ENCODE data around the gene CA5A.
"Not testable (repeated sequence)": the region's sequence is repeated elsewhere in the genome, so short reads cannot be mapped to it uniquely, and the experiment has no call there.

The CA5A gene

GRCh38 chr16:87934752-87935425, 1.4 kb downstream of the CA5A start:
- not testable (repeated sequence) for H2AFZ ChIP-seq (ENCODE audit: insufficient read depth, low read length, poor library complexity); H4K12ac ChIP-seq (ENCODE audit: low read depth, low read length); H3K9ac ChIP-seq (ENCODE audit: low read length); H3K27me3 ChIP-seq (ENCODE audit: insufficient read depth, low read length); H2BK5ac ChIP-seq (ENCODE audit: low read depth, low read length, poor library complexity); H3K23ac ChIP-seq (ENCODE audit: low read length); H3K14ac ChIP-seq (ENCODE audit: low read length); H3K27ac ChIP-seq (ENCODE audit: low read depth, low read length); H4K91ac ChIP-seq (ENCODE audit: low read depth, low read length); H3K4me2 ChIP-seq (ENCODE audit: low read length); H3K4ac ChIP-seq (ENCODE audit: low read depth, low read length); H2BK120ac ChIP-seq (ENCODE audit: insufficient read depth, low read length, poor library complexity); H3K36me3 ChIP-seq (ENCODE audit: control insufficient read depth in 1 of 2, insufficient read depth in 2 of 2, low read length in 2 of 2); H2BK12ac ChIP-seq (ENCODE audit: low read length); H4K8ac ChIP-seq (ENCODE audit: low read depth, low read length); H3K79me1 ChIP-seq (ENCODE audit: low read length); H3K9me3 ChIP-seq (ENCODE audit: insufficient read depth, low read depth, low read length); H3K4me3 ChIP-seq (ENCODE audit: low read depth, low read length); H3K18ac ChIP-seq (ENCODE audit: low read length); DNase-seq; H3K4me1 ChIP-seq (ENCODE audit: control insufficient read depth in 1 of 2, insufficient read depth in 2 of 2, low read length in 2 of 2); H2AK5ac ChIP-seq (ENCODE audit: low read length); H3K79me2 ChIP-seq (ENCODE audit: control insufficient read depth, insufficient read depth, low read length, poor library complexity)
- no CpG with 5 or more reads among the region's 19 CpGs for WGBS (ENCODE audit: extremely low coverage, insufficient coverage, insufficient read length)

- no peak overlapping the region for H3K14ac ChIP-seq (ENCODE audit: low read length)
- no peak overlapping the region for H4K8ac ChIP-seq (ENCODE audit: low read depth, low read length)
- H2AK5ac ChIP-seq (ENCODE audit: low read length): no peak overlapping the region
- no peak overlapping the region for H4K12ac ChIP-seq (ENCODE audit: low read depth, low read length)
- H3K9ac ChIP-seq (ENCODE audit: low read length): no peak overlapping the region
- H3K27ac ChIP-seq (ENCODE audit: low read depth, low read length): no peak overlapping the region
- no peak overlapping the region for H2BK120ac ChIP-seq (ENCODE audit: insufficient read depth, low read length, poor library complexity)
- H3K79me2 ChIP-seq (ENCODE audit: control insufficient read depth, insufficient read depth, low read length, poor library complexity): no peaks in the 10 kb centered on the region
- H3K18ac ChIP-seq (ENCODE audit: low read length): no peak overlapping the region
- H3K4me2 ChIP-seq (ENCODE audit: low read length): no peak overlapping the region
- no peak overlapping the region for H3K4me3 ChIP-seq (ENCODE audit: low read depth, low read length)
- no peak for DNase-seq
- H3K23ac ChIP-seq (ENCODE audit: low read length): no peak overlapping the region
- no peaks in the 10 kb centered on the region for H3K9me3 ChIP-seq (ENCODE audit: insufficient read depth, low read depth, low read length)
- no peaks in the 10 kb centered on the region for H3K27me3 ChIP-seq (ENCODE audit: insufficient read depth, low read length)
- H2AFZ ChIP-seq (ENCODE audit: insufficient read depth, low read length, poor library complexity): no peak overlapping the region
- H2BK12ac ChIP-seq (ENCODE audit: low read length): no peak overlapping the region
- no peaks in the 10 kb centered on the region for H3K79me1 ChIP-seq (ENCODE audit: low read length)
- no peak overlapping the region for H3K4ac ChIP-seq (ENCODE audit: low read depth, low read length)
- no peaks in the 10 kb centered on the region for H3K36me3 ChIP-seq (ENCODE audit: control insufficient read depth in 1 of 2, insufficient read depth in 2 of 2, low read length in 2 of 2)
- H4K91ac ChIP-seq (ENCODE audit: low read depth, low read length): no peak overlapping the region
- H3K4me1 ChIP-seq (ENCODE audit: control insufficient read depth in 1 of 2, insufficient read depth in 2 of 2, low read length in 2 of 2): peaks cover 0 to 4% of the 10 kb centered on the region in 2 experiments
- WGBS (ENCODE audit: extremely low coverage, insufficient coverage, insufficient read length): no CpG with 5 or more reads among the region's 3 CpGs
- H2BK5ac ChIP-seq (ENCODE audit: low read depth, low read length, poor library complexity): no peak overlapping the region
Measured at GRCh38 chr16:87933140-87933495, 3.2 kb downstream of the CA5A start.

DNA sequence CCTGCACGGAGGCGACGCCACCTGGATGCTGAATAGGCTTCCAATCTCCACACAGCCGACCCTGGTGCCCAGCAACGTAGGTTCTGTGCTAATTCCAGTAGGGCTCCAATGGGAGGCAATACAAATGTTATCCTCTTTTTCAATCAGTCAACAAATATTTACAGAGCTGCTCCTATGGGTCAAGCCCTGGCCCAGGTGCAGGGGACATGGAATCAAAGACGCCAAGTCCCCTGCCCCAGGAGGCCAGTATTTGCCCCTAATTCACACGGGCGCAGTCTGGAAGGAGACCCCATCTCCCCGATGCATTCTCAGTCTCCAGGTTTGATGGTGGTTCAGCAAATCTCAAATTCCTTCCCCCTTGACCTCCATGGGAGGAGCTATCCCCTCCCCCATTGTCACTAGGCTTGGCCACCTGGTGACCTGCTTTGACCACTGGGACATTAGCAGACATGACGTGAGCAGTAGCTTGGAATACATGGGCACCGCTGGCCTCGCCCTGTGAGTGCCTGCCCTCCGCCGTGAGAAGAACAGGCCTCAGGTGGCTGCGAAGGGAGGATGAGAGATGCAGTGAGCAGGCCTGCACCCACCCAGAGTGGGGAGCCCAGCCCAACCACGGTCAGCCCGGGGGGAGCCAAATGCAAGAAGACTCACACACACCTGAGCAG, 3.7 kb downstream of the CA5A start:
- not testable (repeated sequence) for H3K27me3 ChIP-seq (ENCODE audit: insufficient read depth, low read length); H3K14ac ChIP-seq (ENCODE audit: low read length); H2AK5ac ChIP-seq (ENCODE audit: low read length); H2BK5ac ChIP-seq (ENCODE audit: low read depth, low read length, poor library complexity); H2BK120ac ChIP-seq (ENCODE audit: insufficient read depth, low read length, poor library complexity); H3K79me2 ChIP-seq (ENCODE audit: control insufficient read depth, insufficient read depth, low read length, poor library complexity); H3K27ac ChIP-seq (ENCODE audit: low read depth, low read length); H2BK12ac ChIP-seq (ENCODE audit: low read length); H3K4me2 ChIP-seq (ENCODE audit: low read length); DNase-seq; H3K4me3 ChIP-seq (ENCODE audit: low read depth, low read length); H3K36me3 ChIP-seq (ENCODE audit: control insufficient read depth in 1 of 2, insufficient read depth in 2 of 2, low read length in 2 of 2); H4K8ac ChIP-seq (ENCODE audit: low read depth, low read length); H3K18ac ChIP-seq (ENCODE audit: low read length); H3K9me3 ChIP-seq (ENCODE audit: insufficient read depth, low read depth, low read length); H4K91ac ChIP-seq (ENCODE audit: low read depth, low read length); H4K12ac ChIP-seq (ENCODE audit: low read depth, low read length); H3K4ac ChIP-seq (ENCODE audit: low read depth, low read length); H3K23ac ChIP-seq (ENCODE audit: low read length); H2AFZ ChIP-seq (ENCODE audit: insufficient read depth, low read length, poor library complexity); H3K9ac ChIP-seq (ENCODE audit: low read length); H3K4me1 ChIP-seq (ENCODE audit: control insufficient read depth in 1 of 2, insufficient read depth in 2 of 2, low read length in 2 of 2); H3K79me1 ChIP-seq (ENCODE audit: low read length)
- WGBS (ENCODE audit: extremely low coverage, insufficient coverage, insufficient read length): no CpG with 5 or more reads among the region's 17 CpGs

DNA sequence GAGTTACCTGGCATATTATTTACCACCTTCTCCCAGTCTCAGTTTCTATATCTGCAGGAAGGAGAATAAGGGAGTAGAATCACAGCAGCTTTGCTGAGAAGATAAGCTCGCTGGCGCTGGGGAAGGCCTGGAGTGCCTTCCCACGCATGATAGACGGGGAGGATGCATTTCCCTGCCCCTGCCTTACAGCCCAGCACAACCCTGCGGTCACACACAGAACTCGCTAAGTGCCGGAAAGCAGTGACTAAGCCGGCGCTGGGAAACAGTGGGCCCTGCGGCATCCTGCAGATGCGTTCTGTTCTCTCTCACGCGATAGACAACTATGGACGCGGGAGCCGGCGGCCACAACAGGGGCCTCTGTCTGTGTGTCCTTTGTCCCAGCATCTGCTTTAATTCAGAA, 4.8 kb downstream of the CA5A start:
- no peak overlapping the region for H4K12ac ChIP-seq (ENCODE audit: low read depth, low read length)
- no peak overlapping the region for H3K27ac ChIP-seq (ENCODE audit: low read depth, low read length)
- H2AK5ac ChIP-seq (ENCODE audit: low read length): no peak overlapping the region
- H3K9me3 ChIP-seq (ENCODE audit: insufficient read depth, low read depth, low read length): no peaks in the 10 kb centered on the region
- no peak overlapping the region for H3K4me3 ChIP-seq (ENCODE audit: low read depth, low read length)
- peaks cover 0 to 4% of the 10 kb centered on the region in 2 experiments for H3K4me1 ChIP-seq (ENCODE audit: control insufficient read depth in 1 of 2, insufficient read depth in 2 of 2, low read length in 2 of 2)
- H3K79me1 ChIP-seq (ENCODE audit: low read length): no peaks in the 10 kb centered on the region
- H3K27me3 ChIP-seq (ENCODE audit: insufficient read depth, low read length): no peaks in the 10 kb centered on the region
- no peak overlapping the region for H3K18ac ChIP-seq (ENCODE audit: low read length)
- no CpG with 5 or more reads among the region's 17 CpGs for WGBS (ENCODE audit: extremely low coverage, insufficient coverage, insufficient read length)
- no peak overlapping the region for H2AFZ ChIP-seq (ENCODE audit: insufficient read depth, low read length, poor library complexity)
- no peak overlapping the region for H3K14ac ChIP-seq (ENCODE audit: low read length)
- no peak overlapping the region for H4K91ac ChIP-seq (ENCODE audit: low read depth, low read length)
- H3K4me2 ChIP-seq (ENCODE audit: low read length): no peak overlapping the region
- H3K9ac ChIP-seq (ENCODE audit: low read length): no peak overlapping the region
- no peak overlapping the region for H2BK120ac ChIP-seq (ENCODE audit: insufficient read depth, low read length, poor library complexity)
- no peak overlapping the region for H4K8ac ChIP-seq (ENCODE audit: low read depth, low read length)
- H3K4ac ChIP-seq (ENCODE audit: low read depth, low read length): no peak overlapping the region
- H3K36me3 ChIP-seq (ENCODE audit: control insufficient read depth in 1 of 2, insufficient read depth in 2 of 2, low read length in 2 of 2): no peaks in the 10 kb centered on the region
- no peak overlapping the region for H2BK12ac ChIP-seq (ENCODE audit: low read length)
- no peak overlapping the region for H2BK5ac ChIP-seq (ENCODE audit: low read depth, low read length, poor library complexity)
- no peak overlapping the region for H3K23ac ChIP-seq (ENCODE audit: low read length)
- H3K79me2 ChIP-seq (ENCODE audit: control insufficient read depth, insufficient read depth, low read length, poor library complexity): no peaks in the 10 kb centered on the region
- DNase-seq: no peak
